ENCODE measurements around the gene NPRL2. TPM values are rescaled to one million over a fixed set of nuclear protein-coding genes. Genes with fewer than 3 reads are reported as not detected.

NPRL2 gene
- total RNA-seq, 1 experiment from 2014 or later = 20.6 TPM

DNA sequence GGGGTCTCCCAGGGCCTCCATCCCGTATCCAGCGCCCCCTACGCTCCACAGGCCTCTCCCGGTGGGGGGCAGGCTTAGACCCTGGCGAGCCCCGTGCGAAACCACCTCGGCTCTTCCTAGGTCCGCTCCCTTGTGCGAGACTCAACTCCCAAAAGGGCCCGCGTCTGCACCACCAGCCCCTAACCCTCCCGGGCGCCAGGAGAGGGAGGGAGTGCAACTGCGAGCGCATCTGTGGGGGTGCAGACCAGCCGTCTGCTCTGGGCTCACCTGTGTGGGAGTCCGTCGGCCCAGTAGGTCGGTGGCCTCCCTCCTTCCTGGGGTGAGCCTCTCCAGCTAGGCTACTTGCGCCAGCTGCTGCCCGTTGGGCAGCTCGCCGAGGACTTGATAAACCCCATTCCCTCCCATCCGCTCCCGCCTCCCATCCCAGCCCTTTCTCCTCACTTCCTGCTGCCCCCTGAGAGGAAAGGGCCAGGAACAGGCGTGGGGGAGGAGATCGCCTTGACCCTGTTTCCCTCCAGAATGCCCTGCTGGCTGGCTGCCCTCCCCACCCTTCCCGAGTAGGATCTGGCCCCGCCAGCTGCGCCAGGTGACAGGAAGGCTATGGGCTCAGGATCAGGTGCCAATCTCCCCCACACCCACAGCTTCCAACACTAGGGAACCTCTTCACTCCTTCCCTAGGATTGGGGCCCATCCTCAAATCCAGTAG is 28.0 kb downstream of the NPRL2 start, which contains the start of gene HYAL2 (continued):
- TF ChIP-seq ZNF396 (CRISPR knock-in tag; IDR thresholded peaks at IDR 0.05; ENCODE audit: borderline replicate concordance) = no peak
- TF ChIP-seq SP1 (CRISPR knock-in tag; conservative IDR thresholded peaks at IDR 0.05) = 0 out of 2 replicates have a peak, but pooled peaks have one; percentile 43
- TF ChIP-seq, protein P1, sequence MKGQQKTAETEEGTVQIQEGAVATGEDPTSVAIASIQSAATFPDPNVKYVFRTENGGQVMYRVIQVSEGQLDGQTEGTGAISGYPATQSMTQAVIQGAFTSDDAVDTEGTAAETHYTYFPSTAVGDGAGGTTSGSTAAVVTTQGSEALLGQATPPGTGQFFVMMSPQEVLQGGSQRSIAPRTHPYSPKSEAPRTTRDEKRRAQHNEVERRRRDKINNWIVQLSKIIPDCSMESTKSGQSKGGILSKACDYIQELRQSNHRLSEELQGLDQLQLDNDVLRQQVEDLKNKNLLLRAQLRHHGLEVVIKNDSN (CRISPR knock-in tag; IDR thresholded peaks at IDR 0.05) = no peak
- no peak for TF ChIP-seq GABPB1 (CRISPR knock-in tag; IDR thresholded peaks at IDR 0.05)
- TF ChIP-seq TEAD1 (CRISPR knock-in tag; IDR thresholded peaks at IDR 0.05) = no peak
- no peak for TF ChIP-seq ATF1 (CRISPR knock-in tag; IDR thresholded peaks at IDR 0.05)
- TF ChIP-seq SMAD3 (CRISPR knock-in tag; IDR thresholded peaks at IDR 0.05; ENCODE audit: borderline replicate concordance) = no peak
- TF ChIP-seq CREM (CRISPR knock-in tag; IDR thresholded peaks at IDR 0.05) = no peak
- TF ChIP-seq JUN (CRISPR knock-in tag; IDR thresholded peaks at IDR 0.05) = no peak
- no peak for TF ChIP-seq GRHL2 (CRISPR knock-in tag; IDR thresholded peaks at IDR 0.05; ENCODE audit: insufficient replicate concordance, severe bottlenecking)
- TF ChIP-seq TEAD4 (CRISPR knock-in tag; IDR thresholded peaks at IDR 0.05) = no peak
- TF ChIP-seq, protein P2, sequence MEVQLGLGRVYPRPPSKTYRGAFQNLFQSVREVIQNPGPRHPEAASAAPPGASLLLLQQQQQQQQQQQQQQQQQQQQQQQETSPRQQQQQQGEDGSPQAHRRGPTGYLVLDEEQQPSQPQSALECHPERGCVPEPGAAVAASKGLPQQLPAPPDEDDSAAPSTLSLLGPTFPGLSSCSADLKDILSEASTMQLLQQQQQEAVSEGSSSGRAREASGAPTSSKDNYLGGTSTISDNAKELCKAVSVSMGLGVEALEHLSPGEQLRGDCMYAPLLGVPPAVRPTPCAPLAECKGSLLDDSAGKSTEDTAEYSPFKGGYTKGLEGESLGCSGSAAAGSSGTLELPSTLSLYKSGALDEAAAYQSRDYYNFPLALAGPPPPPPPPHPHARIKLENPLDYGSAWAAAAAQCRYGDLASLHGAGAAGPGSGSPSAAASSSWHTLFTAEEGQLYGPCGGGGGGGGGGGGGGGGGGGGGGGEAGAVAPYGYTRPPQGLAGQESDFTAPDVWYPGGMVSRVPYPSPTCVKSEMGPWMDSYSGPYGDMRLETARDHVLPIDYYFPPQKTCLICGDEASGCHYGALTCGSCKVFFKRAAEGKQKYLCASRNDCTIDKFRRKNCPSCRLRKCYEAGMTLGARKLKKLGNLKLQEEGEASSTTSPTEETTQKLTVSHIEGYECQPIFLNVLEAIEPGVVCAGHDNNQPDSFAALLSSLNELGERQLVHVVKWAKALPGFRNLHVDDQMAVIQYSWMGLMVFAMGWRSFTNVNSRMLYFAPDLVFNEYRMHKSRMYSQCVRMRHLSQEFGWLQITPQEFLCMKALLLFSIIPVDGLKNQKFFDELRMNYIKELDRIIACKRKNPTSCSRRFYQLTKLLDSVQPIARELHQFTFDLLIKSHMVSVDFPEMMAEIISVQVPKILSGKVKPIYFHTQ (CRISPR knock-in tag; IDR thresholded peaks at IDR 0.05) = no peak
- TF ChIP-seq, protein P3, sequence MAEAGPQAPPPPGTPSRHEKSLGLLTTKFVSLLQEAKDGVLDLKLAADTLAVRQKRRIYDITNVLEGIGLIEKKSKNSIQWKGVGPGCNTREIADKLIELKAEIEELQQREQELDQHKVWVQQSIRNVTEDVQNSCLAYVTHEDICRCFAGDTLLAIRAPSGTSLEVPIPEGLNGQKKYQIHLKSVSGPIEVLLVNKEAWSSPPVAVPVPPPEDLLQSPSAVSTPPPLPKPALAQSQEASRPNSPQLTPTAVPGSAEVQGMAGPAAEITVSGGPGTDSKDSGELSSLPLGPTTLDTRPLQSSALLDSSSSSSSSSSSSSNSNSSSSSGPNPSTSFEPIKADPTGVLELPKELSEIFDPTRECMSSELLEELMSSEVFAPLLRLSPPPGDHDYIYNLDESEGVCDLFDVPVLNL (CRISPR knock-in tag; IDR thresholded peaks at IDR 0.05; ENCODE audit: borderline replicate concordance, low read depth) = no peak
- TF ChIP-seq, protein P4, sequence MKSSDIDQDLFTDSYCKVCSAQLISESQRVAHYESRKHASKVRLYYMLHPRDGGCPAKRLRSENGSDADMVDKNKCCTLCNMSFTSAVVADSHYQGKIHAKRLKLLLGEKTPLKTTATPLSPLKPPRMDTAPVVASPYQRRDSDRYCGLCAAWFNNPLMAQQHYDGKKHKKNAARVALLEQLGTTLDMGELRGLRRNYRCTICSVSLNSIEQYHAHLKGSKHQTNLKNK (CRISPR knock-in tag; IDR thresholded peaks at IDR 0.05) = no peak
- TF ChIP-seq, protein P5, sequence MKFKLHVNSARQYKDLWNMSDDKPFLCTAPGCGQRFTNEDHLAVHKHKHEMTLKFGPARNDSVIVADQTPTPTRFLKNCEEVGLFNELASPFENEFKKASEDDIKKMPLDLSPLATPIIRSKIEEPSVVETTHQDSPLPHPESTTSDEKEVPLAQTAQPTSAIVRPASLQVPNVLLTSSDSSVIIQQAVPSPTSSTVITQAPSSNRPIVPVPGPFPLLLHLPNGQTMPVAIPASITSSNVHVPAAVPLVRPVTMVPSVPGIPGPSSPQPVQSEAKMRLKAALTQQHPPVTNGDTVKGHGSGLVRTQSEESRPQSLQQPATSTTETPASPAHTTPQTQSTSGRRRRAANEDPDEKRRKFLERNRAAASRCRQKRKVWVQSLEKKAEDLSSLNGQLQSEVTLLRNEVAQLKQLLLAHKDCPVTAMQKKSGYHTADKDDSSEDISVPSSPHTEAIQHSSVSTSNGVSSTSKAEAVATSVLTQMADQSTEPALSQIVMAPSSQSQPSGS (CRISPR knock-in tag; IDR thresholded peaks at IDR 0.05; ENCODE audit: borderline replicate concordance, low read depth) = no peak
- TF ChIP-seq ZNF317 (CRISPR knock-in tag; IDR thresholded peaks at IDR 0.05; ENCODE audit: borderline replicate concordance, low read depth) = no peak
- TF ChIP-seq MXD4 (CRISPR knock-in tag; IDR thresholded peaks at IDR 0.05; ENCODE audit: borderline replicate concordance) = no peak
- TF ChIP-seq CBFB (CRISPR knock-in tag; IDR thresholded peaks at IDR 0.05; ENCODE audit: low read depth) = 0 out of 2 replicates have a peak, but pooled peaks have one; percentile 3
- TF ChIP-seq, protein P6, sequence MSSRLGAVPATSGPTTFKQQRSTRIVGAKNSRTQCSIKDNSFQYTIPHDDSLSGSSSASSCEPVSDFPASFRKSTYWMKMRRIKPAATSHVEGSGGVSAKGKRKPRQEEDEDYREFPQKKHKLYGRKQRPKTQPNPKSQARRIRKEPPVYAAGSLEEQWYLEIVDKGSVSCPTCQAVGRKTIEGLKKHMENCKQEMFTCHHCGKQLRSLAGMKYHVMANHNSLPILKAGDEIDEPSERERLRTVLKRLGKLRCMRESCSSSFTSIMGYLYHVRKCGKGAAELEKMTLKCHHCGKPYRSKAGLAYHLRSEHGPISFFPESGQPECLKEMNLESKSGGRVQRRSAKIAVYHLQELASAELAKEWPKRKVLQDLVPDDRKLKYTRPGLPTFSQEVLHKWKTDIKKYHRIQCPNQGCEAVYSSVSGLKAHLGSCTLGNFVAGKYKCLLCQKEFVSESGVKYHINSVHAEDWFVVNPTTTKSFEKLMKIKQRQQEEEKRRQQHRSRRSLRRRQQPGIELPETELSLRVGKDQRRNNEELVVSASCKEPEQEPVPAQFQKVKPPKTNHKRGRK (CRISPR knock-in tag; IDR thresholded peaks at IDR 0.05; ENCODE audit: borderline replicate concordance) = no peak
- TF ChIP-seq, protein P7, sequence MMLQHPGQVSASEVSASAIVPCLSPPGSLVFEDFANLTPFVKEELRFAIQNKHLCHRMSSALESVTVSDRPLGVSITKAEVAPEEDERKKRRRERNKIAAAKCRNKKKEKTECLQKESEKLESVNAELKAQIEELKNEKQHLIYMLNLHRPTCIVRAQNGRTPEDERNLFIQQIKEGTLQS (CRISPR knock-in tag; conservative IDR thresholded peaks at IDR 0.05) = no peak
- TF ChIP-seq SMAD4 (CRISPR knock-in tag; IDR thresholded peaks at IDR 0.05) = no peak
- peak; percentile 70; the same call in 1 of the 2 replicates for TF ChIP-seq KAT7 (CRISPR knock-in tag; IDR thresholded peaks at IDR 0.05; ENCODE audit: borderline replicate concordance)
- TF ChIP-seq, protein P8, sequence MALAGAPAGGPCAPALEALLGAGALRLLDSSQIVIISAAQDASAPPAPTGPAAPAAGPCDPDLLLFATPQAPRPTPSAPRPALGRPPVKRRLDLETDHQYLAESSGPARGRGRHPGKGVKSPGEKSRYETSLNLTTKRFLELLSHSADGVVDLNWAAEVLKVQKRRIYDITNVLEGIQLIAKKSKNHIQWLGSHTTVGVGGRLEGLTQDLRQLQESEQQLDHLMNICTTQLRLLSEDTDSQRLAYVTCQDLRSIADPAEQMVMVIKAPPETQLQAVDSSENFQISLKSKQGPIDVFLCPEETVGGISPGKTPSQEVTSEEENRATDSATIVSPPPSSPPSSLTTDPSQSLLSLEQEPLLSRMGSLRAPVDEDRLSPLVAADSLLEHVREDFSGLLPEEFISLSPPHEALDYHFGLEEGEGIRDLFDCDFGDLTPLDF (CRISPR knock-in tag; IDR thresholded peaks at IDR 0.05) = no peak
- TF ChIP-seq IRF2 (CRISPR knock-in tag; IDR thresholded peaks at IDR 0.05; ENCODE audit: borderline replicate concordance, low read depth) = no peak
- TF ChIP-seq ESRRA (CRISPR knock-in tag; IDR thresholded peaks at IDR 0.05; ENCODE audit: borderline replicate concordance) = 0 out of 2 replicates have a peak, but pooled peaks have one; percentile 54
- TF ChIP-seq, protein P9, sequence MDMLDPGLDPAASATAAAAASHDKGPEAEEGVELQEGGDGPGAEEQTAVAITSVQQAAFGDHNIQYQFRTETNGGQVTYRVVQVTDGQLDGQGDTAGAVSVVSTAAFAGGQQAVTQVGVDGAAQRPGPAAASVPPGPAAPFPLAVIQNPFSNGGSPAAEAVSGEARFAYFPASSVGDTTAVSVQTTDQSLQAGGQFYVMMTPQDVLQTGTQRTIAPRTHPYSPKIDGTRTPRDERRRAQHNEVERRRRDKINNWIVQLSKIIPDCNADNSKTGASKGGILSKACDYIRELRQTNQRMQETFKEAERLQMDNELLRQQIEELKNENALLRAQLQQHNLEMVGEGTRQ (CRISPR knock-in tag; IDR thresholded peaks at IDR 0.05) = no peak
- no peak for TF ChIP-seq NFE2L1 (CRISPR knock-in tag; IDR thresholded peaks at IDR 0.05)
- no peak for TF ChIP-seq RORB (CRISPR knock-in tag; IDR thresholded peaks at IDR 0.05)

Measured in WTC11 (cell line).